GM18508 (cell line): ENCODE measurements around the gene ZNF189.

ENCODE experiments used
- ATAC-seq: cut with Tn5 transposase; IDR thresholded peaks from one replicate; pipeline ENCODE4 v1.9.1; 2021; ENCODE audit warnings: moderate number of reproducible peaks; ENCODE audit not compliant: insufficient read depth, unreplicated experiment

ZNF189 gene

DNA sequence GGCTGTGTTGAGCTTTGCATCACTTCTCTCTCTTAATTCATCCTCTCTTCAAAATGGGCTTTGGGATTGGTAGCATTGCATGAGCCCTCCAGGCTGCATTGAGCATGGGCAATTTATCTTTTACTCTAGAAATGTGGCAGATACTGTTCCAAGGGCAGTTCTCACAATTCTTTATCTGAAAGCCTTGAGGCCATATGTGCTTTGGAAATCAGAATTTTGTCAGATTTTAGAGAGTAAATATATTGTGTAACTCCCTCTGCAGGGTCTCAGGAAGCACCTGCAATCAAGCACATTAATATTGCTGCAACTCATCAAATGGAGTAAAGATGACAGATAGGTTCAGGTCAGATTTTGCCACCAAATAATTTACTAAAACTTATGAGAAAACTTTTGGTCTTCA lies 19.3 kb downstream of the ZNF189 start:
- no peak for ATAC-seq

DNA sequence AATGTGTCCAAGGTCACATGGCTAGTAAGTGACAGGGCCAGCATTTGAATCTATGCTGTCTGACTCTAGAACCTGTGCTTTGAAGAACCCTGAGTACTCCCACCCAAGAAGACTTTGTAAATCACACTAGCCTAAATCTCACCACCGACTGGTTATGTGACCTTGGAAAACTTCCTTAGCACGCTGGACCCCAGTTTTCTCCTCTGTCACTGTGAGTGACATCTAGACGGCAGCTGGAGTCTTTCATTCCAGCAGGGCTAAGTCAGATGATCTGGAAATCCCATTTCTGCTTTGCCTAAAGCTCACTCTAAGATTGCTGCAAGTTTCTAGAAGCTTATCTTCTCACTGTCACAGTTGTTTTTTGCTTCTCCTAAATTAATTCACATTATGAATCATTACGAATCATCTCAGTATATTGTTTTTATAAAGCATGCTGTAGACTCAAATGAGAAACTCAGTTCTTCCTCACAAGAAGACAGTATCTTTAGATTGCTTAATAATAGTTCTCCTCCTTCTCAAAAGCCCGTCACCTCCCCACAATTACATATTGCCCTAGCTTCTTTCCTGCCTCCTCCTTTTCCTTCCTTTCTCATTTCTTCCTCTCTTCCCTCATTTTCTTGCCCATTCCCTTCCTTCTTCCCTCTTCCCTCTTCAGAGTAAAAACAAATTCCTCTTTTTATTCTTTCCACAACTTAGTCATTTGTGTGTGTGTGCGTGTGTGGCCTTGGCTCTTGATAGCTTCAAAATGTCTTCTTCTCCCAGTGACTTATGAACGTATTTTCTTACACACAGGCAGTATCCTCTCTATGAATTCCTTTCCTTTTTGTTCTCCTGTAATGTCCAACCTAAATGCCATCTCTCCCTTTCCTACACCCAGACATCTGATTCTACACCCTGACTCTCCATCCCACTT lies 20.1 kb downstream of the ZNF189 start:
- ATAC-seq = no peak

DNA sequence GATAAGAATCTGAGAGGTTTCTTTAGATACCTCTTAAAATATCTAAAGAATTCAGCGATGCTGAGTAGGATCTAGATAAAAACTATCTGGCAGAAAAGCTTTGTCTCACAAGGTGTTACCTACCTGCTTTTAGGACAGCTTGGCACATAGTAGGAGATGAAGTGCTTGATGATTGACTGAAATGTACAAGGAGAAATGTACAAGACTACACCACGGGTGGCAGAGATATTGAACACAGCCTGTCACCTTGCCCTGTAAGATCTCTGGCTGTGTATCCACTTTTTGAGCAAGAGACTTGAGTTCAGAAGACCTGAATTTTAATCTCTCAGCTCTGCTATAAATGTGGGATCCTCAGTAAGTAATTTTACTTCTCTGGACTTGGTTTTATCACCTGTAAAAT lies 21.2 kb downstream of the ZNF189 start:
- no peak for ATAC-seq

DNA sequence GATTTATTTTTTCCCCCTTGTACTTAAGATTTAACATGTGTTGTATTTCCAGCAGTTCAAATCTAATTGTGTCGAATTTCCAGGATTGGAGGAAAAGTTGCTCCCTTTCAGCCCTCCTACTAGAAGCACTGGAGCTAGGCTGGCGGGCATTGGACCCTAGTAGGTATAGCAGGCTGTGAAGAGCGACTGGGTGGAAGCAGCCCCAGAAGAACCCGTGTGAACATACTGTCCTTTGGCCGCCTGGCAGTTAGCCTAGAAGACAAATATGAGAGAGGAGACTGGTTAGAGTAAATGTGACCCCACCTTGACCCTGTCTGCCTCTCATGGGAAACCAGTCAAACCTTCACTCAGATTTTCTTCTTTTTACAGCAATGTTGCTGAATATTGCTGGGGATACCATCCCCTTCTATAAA lies 23.0 kb downstream of the ZNF189 start:
- no peak for ATAC-seq

DNA sequence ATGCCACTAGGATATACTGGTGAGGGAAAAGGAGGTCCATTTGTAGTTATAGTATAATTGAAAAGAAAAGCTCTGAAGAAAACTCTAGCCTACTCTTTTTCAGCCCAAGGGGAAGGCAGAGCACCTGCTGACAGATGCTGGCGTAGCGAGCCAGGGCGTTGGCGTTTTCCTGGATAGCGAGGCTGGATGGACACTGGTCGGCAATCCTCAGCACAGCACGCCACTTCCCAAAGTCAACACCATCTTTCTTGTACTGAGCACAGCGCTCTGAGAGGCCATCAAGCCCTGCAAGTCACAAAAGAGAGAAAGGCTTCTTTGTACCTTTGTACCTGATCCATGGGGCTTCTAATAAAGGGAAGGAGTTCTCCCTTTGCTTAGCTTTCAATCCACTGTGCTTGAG lies 28.7 kb downstream of the ZNF189 start:
- no peak for ATAC-seq

DNA sequence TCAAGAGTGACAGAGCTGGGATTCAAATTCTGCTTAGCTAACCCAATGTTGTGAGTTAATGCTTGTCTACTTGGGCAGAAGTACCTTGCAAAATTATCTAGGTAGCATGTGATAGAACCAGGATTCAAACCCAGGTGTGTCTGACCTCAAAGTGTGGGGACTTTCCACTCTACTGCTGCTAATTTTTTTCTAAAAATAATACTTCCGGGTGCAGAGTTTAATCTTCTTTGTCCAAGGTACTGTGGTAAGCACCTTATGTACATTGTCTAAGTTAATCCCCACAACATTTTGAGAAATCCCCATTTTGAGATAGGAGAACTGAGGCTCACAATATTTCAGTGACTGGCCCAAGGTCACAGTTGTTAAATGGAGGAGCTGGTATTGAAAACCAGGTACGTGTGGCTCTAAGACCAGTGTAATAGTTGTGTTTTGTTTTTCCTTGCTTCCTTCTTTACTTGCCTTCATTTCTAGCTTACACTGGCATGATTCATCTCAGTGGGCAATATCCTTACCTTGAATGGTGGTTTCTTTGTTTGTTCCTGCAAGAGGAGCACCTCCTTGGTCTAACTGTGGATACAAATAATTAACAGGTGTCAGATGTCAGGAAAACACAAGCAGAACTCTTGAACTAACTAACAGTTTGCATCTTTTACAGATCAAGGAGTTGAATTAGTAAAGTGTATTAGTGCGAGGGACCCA lies 29.5 kb downstream of the ZNF189 start:
- ATAC-seq = peak; percentile 74

DNA sequence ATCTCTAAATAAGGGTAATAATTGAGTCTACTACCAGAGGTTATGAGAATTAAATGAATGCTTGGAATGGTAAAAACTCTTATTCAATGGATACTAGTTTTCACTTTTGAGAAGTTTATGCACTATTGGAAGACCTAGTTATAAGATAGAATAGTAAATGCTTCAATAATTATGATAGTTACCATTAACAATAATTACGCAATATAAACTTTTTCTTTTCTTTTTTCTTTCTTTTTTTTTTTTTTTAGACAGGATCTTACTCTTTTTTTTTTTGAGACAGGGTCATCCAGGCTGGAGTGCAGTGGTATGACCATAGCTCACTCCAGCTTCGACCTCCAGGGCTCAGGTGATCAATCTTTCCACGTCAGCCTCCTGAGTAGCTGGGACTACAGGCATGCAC lies 30.3 kb downstream of the ZNF189 start:
- ATAC-seq = no peak

DNA sequence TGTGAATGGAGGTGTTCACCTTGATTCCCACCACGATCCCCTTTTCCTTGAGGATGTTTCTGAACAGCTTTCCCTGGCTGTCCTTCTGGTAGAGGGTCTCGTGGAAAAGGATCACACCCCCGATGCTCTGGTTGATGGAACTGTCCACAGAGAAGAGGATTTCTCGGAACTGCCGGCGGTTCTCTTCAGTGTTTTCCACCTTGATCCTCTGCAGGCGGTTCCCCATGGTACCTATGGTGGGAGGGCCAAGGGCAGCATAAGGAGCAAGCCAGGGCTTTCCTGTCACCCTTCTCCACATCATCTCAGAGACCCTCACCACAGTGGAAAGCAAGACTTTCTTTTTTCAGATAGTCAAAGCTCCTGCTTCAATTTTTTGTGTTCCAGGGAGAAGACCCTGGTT lies 31.1 kb downstream of the ZNF189 start:
- no peak for ATAC-seq

DNA sequence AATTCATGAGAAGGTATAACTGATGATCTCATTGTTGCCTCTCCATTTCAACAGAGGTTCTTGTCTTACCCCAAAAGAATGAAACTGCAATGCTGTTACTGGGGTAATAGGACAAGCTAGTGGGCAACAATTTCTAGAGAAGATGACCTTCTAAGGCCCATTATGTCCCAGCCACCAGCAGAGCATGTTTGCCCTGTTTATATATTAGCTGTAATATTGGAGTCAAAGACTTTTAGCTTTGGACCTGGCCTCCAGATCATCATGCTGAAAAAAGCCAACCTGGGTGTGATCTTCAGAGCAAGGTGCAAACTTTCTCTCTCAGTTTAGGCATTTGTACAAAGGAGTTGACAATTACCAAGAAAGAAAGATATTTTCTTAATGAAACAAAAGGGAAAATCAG lies 33.5 kb downstream of the ZNF189 start:
- ATAC-seq = no peak

DNA sequence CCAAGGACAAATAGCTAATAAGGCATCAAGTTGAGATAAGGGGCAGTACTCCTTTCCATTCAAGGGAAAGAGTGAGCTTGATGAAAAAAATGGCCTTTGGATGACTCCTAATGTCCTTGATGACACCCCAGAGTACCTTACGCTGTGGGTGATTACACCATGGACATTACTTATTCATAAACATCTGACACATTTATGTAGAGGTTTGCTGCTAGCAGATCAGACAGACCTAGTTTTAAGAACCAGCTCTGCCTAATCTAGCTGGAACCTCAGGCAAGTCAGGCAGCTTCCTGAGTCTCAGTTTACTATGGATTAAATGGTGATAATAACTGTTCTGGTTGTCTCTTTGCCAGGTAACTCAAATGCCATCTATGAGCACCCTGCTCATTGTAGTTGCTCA lies 34.1 kb downstream of the ZNF189 start:
- ATAC-seq = no peak

DNA sequence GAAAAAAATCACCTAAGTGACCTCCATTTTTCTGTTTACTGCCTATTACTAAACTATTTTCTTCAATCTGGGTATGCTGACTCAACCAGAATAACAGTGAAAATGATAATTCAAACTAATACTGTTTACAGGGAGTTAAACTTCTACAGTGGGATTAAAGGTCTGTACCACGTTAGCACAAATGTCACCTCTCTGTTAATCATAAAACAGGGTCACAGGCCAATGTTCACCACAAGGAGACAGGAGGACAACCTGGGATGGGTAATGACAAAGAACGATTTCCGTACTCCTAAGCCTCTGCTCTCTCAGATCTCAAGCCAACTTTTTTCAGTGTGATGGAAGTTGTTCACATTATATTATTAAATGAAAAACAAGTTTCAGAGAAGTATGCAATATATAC lies 34.6 kb downstream of the ZNF189 start:
- ATAC-seq = no peak

DNA sequence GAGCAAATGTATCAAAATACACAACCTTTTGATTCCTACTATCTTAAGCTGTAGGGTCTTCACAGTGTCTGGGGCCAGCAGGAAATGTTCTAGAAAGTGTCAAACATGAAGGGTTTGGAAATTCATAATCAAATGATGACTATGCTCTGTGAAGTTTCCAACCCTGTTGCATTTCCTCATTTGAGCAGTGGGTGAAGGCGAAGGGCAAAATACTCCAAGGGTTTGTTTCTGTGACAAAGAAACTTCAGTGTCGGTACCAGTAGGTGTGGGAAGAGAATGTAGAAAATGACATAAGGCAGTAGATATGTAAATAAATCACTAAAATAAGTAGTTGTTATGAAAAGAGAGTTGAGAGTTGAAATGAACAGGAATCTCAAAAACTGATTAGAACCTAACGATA lies 36.3 kb downstream of the ZNF189 start:
- no peak for ATAC-seq

DNA sequence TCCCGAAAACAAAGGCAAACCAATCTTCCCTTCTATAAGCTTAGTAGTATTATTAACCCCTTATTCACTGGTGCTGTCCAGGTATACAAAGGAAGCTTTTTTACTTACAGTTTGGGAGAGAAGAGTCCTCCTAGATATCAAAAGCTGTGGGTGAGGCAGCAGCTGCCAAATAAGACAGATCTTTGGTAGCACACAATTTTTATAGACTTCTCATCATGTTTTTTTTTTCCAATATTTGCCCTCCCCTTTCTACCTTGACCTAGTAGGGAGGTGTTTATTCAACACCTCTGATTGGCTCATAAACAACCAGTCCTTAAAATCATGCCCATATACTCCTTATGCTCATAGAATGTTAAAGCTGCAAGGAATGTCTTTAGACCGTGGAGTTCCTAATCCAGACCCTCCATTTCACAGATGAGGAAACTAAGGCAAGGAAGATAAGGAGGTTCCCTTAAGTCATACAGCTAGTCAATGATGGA lies 37.0 kb downstream of the ZNF189 start, which contains the start of gene ALDOB:
ALDOB (minus strand) TSS at position 174 of the 479 bp plus-strand sequence. CDS start 4,887 bp downstream, outside the sequence.
- ATAC-seq = no peak

DNA sequence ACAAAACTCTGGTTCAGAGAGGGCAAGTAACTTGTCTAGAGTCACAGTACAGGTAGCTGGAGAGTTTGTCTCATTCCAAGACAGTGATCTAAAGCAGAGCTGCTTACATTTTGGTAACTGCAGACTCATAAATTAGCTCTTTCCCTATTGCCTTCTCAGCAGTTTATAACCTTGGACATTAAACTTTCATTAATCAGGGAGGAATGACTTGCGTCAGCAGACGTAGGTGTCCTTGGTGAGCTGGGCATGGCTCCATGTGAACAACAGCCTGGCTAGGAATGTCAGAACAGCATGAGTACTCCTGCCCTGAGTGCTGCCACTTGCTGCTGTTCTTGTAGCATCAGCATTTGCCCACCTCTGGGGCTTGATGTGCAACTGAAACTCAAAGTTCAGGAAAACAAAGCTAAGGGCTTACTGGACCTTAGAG lies 39.2 kb downstream of the ZNF189 start:
- no peak for ATAC-seq

DNA sequence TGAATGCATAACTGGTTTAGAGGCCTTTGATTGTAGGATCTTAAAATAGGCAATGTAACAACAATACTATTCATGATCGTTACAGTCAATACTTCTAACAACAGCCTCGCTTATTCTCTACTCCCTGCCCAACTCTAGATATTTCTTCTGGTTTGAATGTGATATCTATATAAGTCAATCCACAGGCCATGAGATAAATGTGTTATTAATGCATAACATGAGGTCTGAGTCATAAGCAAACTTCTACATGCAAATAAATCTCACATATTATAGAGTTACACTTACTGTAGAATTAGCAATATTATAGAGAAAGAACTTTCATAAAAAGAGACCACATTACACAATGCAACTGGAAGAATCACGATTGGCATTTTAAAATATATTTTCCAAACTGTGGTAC lies 39.9 kb downstream of the ZNF189 start:
- no peak for ATAC-seq

DNA sequence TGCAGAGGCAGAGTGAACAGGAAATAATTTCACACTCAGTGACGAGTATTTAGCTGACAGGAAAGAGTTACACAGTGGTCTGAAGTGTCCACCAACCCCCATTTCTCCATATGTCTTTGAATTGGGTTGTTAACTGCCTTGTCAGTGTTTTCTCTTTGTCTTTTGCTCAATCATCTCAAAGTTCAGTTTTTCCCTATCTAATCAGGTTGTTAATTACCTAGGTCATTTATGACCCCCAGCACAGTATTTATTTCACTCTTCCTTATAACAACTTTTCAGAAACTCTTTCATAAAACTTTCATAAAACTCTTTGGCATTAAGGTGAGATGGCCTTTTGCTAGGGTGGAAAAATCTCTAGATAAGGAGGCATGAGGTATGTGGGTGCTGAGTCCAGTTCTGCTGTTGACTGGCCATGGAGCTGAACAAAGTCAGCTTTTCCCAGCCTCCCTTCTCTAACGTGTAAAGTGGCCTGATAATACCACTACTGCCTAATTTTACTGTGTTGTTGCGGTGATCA lies 42.1 kb downstream of the ZNF189 start:
- no peak for ATAC-seq

DNA sequence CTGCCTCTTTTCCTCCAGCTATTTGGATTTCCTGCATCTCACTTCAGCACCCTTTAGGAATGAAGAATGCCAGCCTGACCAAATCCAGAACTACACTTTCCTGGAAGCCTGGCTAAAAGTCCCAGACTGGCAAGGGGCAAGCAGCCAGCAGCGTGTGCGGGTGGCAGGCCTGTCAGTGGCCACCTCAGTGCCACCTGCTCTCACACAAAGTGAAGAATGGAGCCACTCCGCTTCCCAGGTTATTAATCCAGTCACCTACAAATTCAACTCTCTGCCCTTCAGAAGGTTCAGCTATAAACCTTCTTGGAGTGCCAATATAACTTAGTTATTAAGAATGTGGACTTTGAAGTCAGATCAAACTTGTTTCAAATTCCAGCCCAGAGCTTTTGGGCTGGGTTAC lies 43.7 kb downstream of the ZNF189 start:
- no peak for ATAC-seq

DNA sequence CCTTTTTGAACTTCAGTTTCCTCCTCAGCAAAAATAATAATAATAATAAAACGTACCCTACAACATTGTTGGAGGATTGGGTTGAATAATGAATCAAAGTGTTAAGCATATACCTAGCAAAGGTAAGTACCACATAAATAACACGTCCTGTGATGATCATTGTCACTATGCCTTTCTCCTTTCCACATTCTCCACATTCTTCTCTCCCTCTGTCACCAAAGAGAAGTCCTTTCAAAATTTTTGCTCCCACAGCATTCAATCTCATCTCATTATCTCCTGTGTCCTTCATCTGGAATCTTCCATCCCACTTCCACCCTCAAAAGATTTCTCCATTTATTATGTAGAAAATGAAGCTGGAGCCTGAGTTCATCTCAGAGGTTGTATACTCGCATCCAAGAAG lies 44.1 kb downstream of the ZNF189 start:
- no peak for ATAC-seq

DNA sequence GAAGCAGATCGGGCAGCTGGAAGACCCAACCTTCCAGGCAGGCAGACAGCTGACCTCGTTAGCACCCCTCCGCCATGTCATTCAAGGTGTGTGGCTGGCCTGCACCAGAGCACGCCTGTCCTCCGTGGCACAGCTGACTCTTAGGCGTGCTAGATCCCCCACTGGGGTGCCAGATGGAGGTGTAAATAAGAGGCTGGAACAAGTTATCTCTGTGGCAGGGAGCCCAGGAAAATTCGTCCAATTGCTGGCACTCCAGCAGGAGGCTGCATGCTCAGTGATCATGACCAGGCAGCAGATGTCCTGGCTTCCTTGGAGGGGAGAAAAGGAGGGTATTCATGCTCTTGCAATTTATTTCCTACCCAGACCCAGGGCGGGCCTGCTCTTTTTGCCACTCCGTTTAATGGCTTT lies 44.7 kb downstream of the ZNF189 start:
- ATAC-seq = no peak

DNA sequence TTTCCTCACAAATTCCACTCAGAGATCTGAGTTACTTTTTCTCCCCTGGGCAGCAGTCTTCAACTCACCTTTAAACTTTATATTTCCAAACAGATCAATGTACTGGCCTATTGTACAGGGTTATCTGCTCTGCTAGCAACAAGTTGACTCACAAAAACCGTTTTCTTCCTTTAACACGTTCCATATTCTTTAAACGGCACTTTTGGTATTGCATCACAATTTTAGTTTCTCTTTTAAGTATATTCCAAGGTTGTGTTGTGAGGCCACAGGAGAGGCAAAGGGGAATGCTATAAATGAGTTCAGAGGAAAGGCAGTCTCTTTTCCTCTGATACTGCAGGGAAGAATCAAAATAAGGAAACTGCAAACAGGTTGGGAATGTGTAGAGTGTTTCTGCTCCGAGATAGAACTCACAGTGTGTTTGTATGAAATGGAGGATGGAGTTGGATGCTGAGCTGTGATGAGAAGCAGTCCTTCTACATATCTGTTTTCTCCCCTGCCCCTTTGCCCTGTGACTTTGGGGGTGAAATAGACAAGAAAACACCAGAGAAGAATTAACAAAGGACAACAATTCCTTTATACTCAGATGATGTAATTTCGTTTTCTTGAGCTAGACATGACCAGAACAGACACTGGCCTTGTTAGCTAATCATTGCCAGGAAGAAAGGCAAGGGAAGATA lies 46.8 kb downstream of the ZNF189 start:
- no peak for ATAC-seq

DNA sequence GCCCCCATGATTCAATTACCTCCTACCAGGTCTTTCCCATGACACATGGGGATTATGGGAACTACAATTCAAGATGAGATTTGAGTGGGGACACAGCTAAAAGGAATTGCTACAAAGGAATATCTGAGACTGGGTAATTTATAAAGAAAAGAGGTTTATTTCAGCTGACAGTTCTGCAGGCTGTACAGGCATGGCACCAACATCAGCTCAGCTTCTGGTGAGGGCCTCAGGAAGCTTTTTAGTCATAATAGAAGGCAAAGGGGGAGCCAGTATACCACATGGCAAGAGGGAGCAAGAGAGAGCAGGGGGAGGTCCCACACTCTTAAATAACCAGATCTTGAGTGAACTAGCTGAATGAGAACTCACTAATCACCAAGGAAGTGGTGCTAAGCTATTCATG lies 48.1 kb downstream of the ZNF189 start:
- ATAC-seq = no peak
